Central memory CD4-positive, alpha-beta T cell (primary cell): Measurements from ENCODE around the gene VPS8.

Experiments used
- DNase-seq: peaks from one replicate; pipeline ENCODE4 v3.0.0; 2022

VPS8 gene

GRCh38 chr3:184783319-184783718, 28.6 kb upstream of the VPS8 start:
- no peak for DNase-seq

GRCh38 chr3:184784731-184785500, 27.1 kb upstream of the VPS8 start:
- DNase-seq = no peak

- no peak for DNase-seq
Measured at GRCh38 chr3:184785890-184786279, 26.1 kb upstream of the VPS8 start.

GRCh38 chr3:184786280-184786941, 25.6 kb upstream of the VPS8 start:
- no peak for DNase-seq

GRCh38 chr3:184788751-184789150, 23.2 kb upstream of the VPS8 start:
- DNase-seq = no peak

GRCh38 chr3:184789314-184789998, 22.5 kb upstream of the VPS8 start:
- DNase-seq = no peak

- DNase-seq = no peak
Measured at GRCh38 chr3:184791171-184791570, 20.8 kb upstream of the VPS8 start.

GRCh38 chr3:184795522-184796190, 16.3 kb upstream of the VPS8 start:
- no peak for DNase-seq

- DNase-seq = no peak
Measured at GRCh38 chr3:184796551-184796950, 15.4 kb upstream of the VPS8 start.

- DNase-seq = no peak
Measured at GRCh38 chr3:184796954-184797353, 15.0 kb upstream of the VPS8 start.

- DNase-seq = no peak
Measured at GRCh38 chr3:184798120-184798519, 13.8 kb upstream of the VPS8 start.

GRCh38 chr3:184800349-184800930, 11.5 kb upstream of the VPS8 start:
- no peak for DNase-seq

GRCh38 chr3:184801241-184801785, 10.7 kb upstream of the VPS8 start:
- DNase-seq = no peak

GRCh38 chr3:184802150-184802549, 9.8 kb upstream of the VPS8 start:
- no peak for DNase-seq

GRCh38 chr3:184804801-184805200, 7.2 kb upstream of the VPS8 start:
- no peak for DNase-seq

GRCh38 chr3:184805351-184806038, 6.5 kb upstream of the VPS8 start:
- DNase-seq = no peak

- DNase-seq = no peak
Measured at GRCh38 chr3:184806567-184807271, 5.2 kb upstream of the VPS8 start.

- no peak for DNase-seq
Measured at GRCh38 chr3:184807549-184807948, 4.4 kb upstream of the VPS8 start.

- DNase-seq = no peak
Measured at GRCh38 chr3:184808021-184808420, 3.9 kb upstream of the VPS8 start.

- no peak for DNase-seq
Measured at GRCh38 chr3:184810146-184810545, 1.8 kb upstream of the VPS8 start.

GRCh38 chr3:184811034-184811433, 932 bp upstream of the VPS8 start:
- no peak for DNase-seq

GRCh38 chr3:184811663-184811998, 335 bp upstream of the VPS8 start:
- no peak for DNase-seq
